Lung (tissue), 12 donors: ENCODE results near the gene TGM2. TPM values are rescaled to one million over a fixed set of nuclear protein-coding genes. Genes with fewer than 3 reads are reported as not detected.

Source experiments
- ATAC-seq: fragments of 200-7000 bp; cut with Tn5 transposase; one replicate; pipeline ENCODE4 v1.9.1; 2020; ENCODE audit warnings: moderate number of reproducible peaks; ENCODE audit not compliant: insufficient read depth, low FRiP score
- DNase-seq, 3 donors: peaks; one replicate each; pipeline ENCODE4 v3.0.0-alpha.2; 2013 to 2017
- H3K27ac ChIP-seq, 2 donors: one replicate each; pipeline ENCODE4 v1.5.1; 2013; ENCODE audit warnings: mild to moderate bottlenecking in 2 of 2, moderate library complexity in 2 of 2, control low read depth in 1 of 2, inconsistent platforms in 1 of 2, low read depth in 1 of 2, low read length in 1 of 2
- H3K27me3 ChIP-seq, 3 donors: one replicate each; pipeline ENCODE4 v1.5.1; 2013; ENCODE audit warnings: low read length in 2 of 3; ENCODE audit not compliant: control insufficient read depth in 3 of 3, insufficient read depth in 3 of 3
- H3K36me3 ChIP-seq, 4 donors: one replicate each; pipeline ENCODE4 v1.5.1; 2013; ENCODE audit warnings: low read length in 4 of 4, mild to moderate bottlenecking in 1 of 4, moderate library complexity in 1 of 4; ENCODE audit not compliant: control insufficient read depth in 4 of 4, insufficient read depth in 4 of 4
- H3K4me1 ChIP-seq, 5 donors: one replicate each; pipeline ENCODE4 v1.5.1; 2013; ENCODE audit warnings: low read length in 5 of 5, mild to moderate bottlenecking in 2 of 5, moderate library complexity in 1 of 5; ENCODE audit not compliant: control insufficient read depth in 5 of 5, insufficient read depth in 5 of 5
- H3K4me3 ChIP-seq: one replicate; pipeline ENCODE4 v1.5.1; 2013; ENCODE audit warnings: mild to moderate bottlenecking, control low read depth, moderate library complexity
- H3K9ac ChIP-seq, 2 donors: one replicate each; pipeline ENCODE4 v1.5.1; 2013; ENCODE audit warnings: low read length in 2 of 2, control low read depth in 1 of 2; ENCODE audit not compliant: insufficient read depth in 1 of 2
- H3K9me3 ChIP-seq, 4 donors: one replicate each; pipeline ENCODE4 v1.5.1; 2013; ENCODE audit warnings: low read length in 3 of 4, mild to moderate bottlenecking in 1 of 4, moderate library complexity in 1 of 4; ENCODE audit not compliant: control insufficient read depth in 4 of 4, insufficient read depth in 3 of 4
- CTCF ChIP-seq: IDR thresholded peaks from 2 replicates; pipeline ENCODE4 v1.5.1; 2012; ENCODE audit warnings: mild to moderate bottlenecking; ENCODE audit errors: control extremely low read depth, extremely low read depth
- WGBS, 2 donors: extraction: QIAGEN DNeasy Blood & Tissue Kit; methylation state at CpG; one replicate each; pipeline ENCODE4 v1.1.7; 2013; 5-methylcytosine and 5-hydroxymethylcytosine counted together
- polyA plus RNA-seq, 2 donors: library from polyadenylated mRNA; stranded (reverse); fragments of 200-250 nt; gene quantifications; one replicate each; pipeline ENCODE4 v1.2.1, GENCODE V29; 2013
- total RNA-seq, 2 donors: library from RNA; depleted of rRNA in 1 of 2; stranded (reverse); fragments of >200 nt in 1 of 2; gene quantifications; one replicate each; pipeline ENCODE4 v1.2.1, GENCODE V29; 2014 to 2021
- donor health status: control.
- donor health status: control.
- donor health status: Bipolar disorder and iron deficiency.
- donor health status: healthy.
- donor health status: DM: yes; HTN: yes; CAD: no.

TGM2 gene
- total and polyA plus RNA-seq, 4 donors: 85.0 to 476 (median 325) TPM

- no peak for DNase-seq
- ATAC-seq: no peak
- Histone ChIP-seq H3K4me3 (no peak overlapping the region), H3K9ac (no peak overlapping the region), H3K4me1 (peaks cover 0 to 9% (median 4%) of the 10 kb centered on the region in 5 donors), H3K9me3 (no peaks in the 10 kb centered on the region), H3K36me3 (no peaks in the 10 kb centered on the region), H3K27me3 (no peaks in the 10 kb centered on the region), H3K27ac (no peak overlapping the region)
- no peak for TF ChIP-seq CTCF
- 89 to 92% methylated on average over 2 of the region's 2 CpGs for whole genome bisulfite sequencing, 2 donors
These were observed 47.9 kb downstream of the TGM2 start for GRCh38 chr20:38117205-38117604.

GRCh38 chr20:38116409-38117165, 48.5 kb downstream of the TGM2 start:
- ATAC-seq (no peak), DNase-seq (no peak)
- Histone ChIP-seq H3K27ac (no peak overlapping the region), H3K4me3 (no peak overlapping the region), H3K36me3 (no peaks in the 10 kb centered on the region), H3K9ac (no peak overlapping the region), H3K27me3 (no peaks in the 10 kb centered on the region), H3K4me1 (peaks cover 0 to 8% (median 7%) of the 10 kb centered on the region in 5 donors), H3K9me3 (no peaks in the 10 kb centered on the region)
- WGBS, 2 donors: 60 to 72% methylated on average over 3 of the region's 3 CpGs
- no peak for TF ChIP-seq CTCF

DNA sequence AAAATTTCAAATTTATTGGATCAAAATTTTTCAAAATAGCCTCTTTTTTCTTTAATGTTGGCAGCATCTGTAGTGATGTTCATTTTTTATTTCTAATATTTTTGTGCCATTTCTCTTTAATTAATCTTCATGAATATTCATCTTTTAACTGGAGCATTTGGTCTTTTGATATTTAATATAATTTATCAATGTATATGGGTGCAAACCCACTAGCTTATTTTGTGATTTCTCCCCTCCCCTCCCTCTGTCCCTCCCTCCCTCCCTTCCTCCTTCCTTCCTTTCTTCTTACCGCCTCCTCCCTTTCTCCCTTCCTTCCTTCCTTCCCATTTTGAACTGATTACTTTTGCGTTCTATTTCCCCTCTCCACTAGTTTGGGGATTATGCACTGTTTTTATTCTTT, 49.2 kb downstream of the TGM2 start:
- H3K9me3 ChIP-seq: no peaks in the 10 kb centered on the region
- H3K27me3 ChIP-seq: no peaks in the 10 kb centered on the region
- DNase-seq: no peak
- no peak overlapping the region for H3K4me3 ChIP-seq
- WGBS, 2 donors: 46 to 59% methylated on average over 1 to 2 of the region's 2 CpGs
- no peaks in the 10 kb centered on the region for H3K36me3 ChIP-seq
- H3K9ac ChIP-seq: no peak overlapping the region
- peaks cover 0 to 15% (median 11%) of the 10 kb centered on the region in 5 donors for H3K4me1 ChIP-seq
- no peak for ATAC-seq
- no peak overlapping the region for H3K27ac ChIP-seq
- no peak for TF ChIP-seq CTCF

- Histone ChIP-seq H3K36me3 (no peaks in the 10 kb centered on the region), H3K27me3 (no peaks in the 10 kb centered on the region), H3K9ac (no peak overlapping the region), H3K9me3 (no peaks in the 10 kb centered on the region), H3K4me3 (no peak overlapping the region), H3K4me1 (peaks cover 4 to 21% (median 16%) of the 10 kb centered on the region in 5 donors), H3K27ac (no peak overlapping the region)
- no peak for DNase-seq
- WGBS, 2 donors: 94 to 97% methylated on average over 1 of the region's 1 CpG
- no peak for ATAC-seq
- no peak for TF ChIP-seq CTCF
These were observed 49.9 kb downstream of the TGM2 start for GRCh38 chr20:38115205-38115604.
